RWPE2 (cell line): ENCODE results near the gene TFEB.
A peak's percentile ranks its signal among the peaks of the same experiment; 100 is the strongest.

Experiments
- ATAC-seq: fragments of 200-7000 bp; cut with Tn5 transposase; 3 replicates; pipeline ENCODE4 v1.9.1; 2021; ENCODE audit warnings: low read depth
- DNase-seq: peaks from one replicate; pipeline ENCODE4 v3.0.0-alpha.2; 2020; ENCODE audit warnings: low spot score
- H3K27ac ChIP-seq: fragments of 450-650 bp; 2 replicates; pipeline ENCODE4 v1.5.1; 2017; ENCODE audit warnings: mild to moderate bottlenecking; ENCODE audit not compliant: poor library complexity, severe bottlenecking
- H3K27me3 ChIP-seq: fragments of 250-450 bp; sonication (Bioruptor Pico); 2 replicates; pipeline ENCODE4 v1.5.1; 2021; ENCODE audit warnings: mild to moderate bottlenecking, moderate library complexity; ENCODE audit not compliant: insufficient read depth, poor library complexity, severe bottlenecking
- H3K36me3 ChIP-seq: fragments of 250-450 bp; sonication (Bioruptor Pico); 2 replicates; pipeline ENCODE4 v1.5.1; 2020; ENCODE audit warnings: low read depth, mild to moderate bottlenecking, moderate library complexity
- H3K4me1 ChIP-seq: fragments of 250-450 bp; sonication (Bioruptor Pico); 2 replicates; pipeline ENCODE4 v1.5.1; 2021; ENCODE audit warnings: mild to moderate bottlenecking, moderate library complexity; ENCODE audit not compliant: insufficient read depth, poor library complexity, severe bottlenecking
- H3K4me3 ChIP-seq: fragments of 250-450 bp; sonication (Bioruptor Pico); 2 replicates; pipeline ENCODE4 v1.5.1; 2021; ENCODE audit warnings: mild to moderate bottlenecking, moderate library complexity; ENCODE audit not compliant: severe bottlenecking
- H3K9me3 ChIP-seq: fragments of 250-450 bp; sonication (Bioruptor Pico); 2 replicates; pipeline ENCODE4 v1.5.1; 2021; ENCODE audit warnings: mild to moderate bottlenecking, moderate library complexity; ENCODE audit not compliant: severe bottlenecking
- CTCF ChIP-seq: fragments of 450-650 bp; IDR thresholded peaks from one replicate; pipeline ENCODE4 v1.5.1; 2017; ENCODE audit warnings: mild to moderate bottlenecking, moderate library complexity; ENCODE audit not compliant: poor library complexity, severe bottlenecking

TFEB gene

GRCh38 chr6:41737591-41738130 lies 2.3 kb upstream of the TFEB start:
- peaks cover 16% of the 10 kb centered on the region for H3K4me1 ChIP-seq
- no peak for ATAC-seq
- no peaks in the 10 kb centered on the region for H3K9me3 ChIP-seq
- H3K36me3 ChIP-seq: no peaks in the 10 kb centered on the region
- H3K27me3 ChIP-seq: no peaks in the 10 kb centered on the region
- no peak overlapping the region for H3K27ac ChIP-seq
- no peak overlapping the region for H3K4me3 ChIP-seq
- no peak for DNase-seq
- TF ChIP-seq CTCF: no peak

DNA sequence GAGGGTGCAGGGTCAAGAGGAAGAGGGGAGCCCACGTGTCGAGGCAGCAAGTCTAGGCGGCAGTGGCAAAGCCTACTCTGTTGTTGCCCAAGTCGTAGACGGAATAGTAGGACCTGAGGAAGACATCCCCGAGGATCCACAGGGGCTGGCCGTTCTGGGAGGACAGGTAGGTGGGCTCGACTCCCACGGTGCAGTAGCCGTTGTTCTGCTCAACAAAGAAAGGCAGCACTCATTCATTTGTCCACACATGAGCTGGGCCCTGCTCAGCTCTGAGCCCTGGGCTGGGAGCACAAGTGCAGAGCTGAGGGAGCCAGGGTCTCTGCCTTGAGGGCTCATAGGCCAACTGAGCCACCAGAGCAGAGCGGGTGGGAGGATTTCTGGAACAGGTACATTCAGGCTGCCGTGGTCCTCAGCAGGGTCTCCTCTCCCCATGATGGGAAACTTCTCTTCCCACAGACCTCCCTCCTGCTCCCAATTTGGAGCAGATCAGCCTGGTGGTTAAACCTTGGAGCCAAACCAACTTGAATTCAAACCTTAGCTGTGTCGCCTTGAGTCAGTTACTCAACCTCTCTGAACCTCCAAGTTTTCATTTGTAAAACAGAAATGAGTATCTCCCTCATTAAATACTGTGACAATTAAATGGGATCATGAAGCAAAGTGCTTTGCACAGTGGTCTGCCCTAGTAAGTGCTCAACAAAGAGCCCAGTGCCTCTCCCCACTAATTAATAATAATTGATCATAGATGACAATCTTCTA lies 1.6 kb upstream of the TFEB start:
- Histone ChIP-seq H3K9me3 (no peaks in the 10 kb centered on the region), H3K36me3 (no peaks in the 10 kb centered on the region), H3K4me3 (no peak overlapping the region), H3K4me1 (peaks cover 22% of the 10 kb centered on the region), H3K27ac (no peak overlapping the region), H3K27me3 (no peaks in the 10 kb centered on the region)
- DNase-seq: no peak
- ATAC-seq: no peak
- no peak for TF ChIP-seq CTCF

DNA sequence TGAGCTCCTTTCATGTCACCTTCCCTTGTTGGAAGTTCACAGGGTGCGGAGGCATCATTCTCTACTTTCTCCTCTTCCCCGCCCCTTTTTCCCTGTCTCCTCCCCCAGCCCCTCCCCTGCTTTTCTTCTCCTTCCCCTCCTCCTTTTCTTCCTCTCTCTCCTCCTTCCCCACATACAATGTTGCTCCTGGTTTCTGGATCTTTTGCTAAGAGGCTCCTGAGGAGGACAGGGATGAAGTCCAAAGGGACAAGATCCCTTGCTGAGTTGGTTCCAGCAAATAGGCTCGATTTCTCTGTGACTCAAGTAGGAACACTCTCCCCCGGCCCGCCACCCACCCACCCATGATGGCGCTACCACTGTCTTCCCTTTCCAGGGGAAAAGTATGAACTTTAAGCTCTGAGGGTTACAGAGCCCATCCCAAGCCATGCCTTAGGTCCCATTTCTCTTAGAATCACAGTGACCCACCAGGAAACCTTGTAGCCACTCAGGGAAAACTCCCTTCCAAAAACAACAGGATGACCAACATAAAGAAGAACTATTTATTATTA lies 852 bp upstream of the TFEB start:
- DNase-seq (no peak), ATAC-seq (no peak)
- no peak overlapping the region for H3K27ac ChIP-seq
- peaks cover 22% of the 10 kb centered on the region for H3K4me1 ChIP-seq
- no peaks in the 10 kb centered on the region for H3K9me3 ChIP-seq
- no peaks in the 10 kb centered on the region for H3K36me3 ChIP-seq
- no peak for TF ChIP-seq CTCF
- H3K4me3 ChIP-seq: no peak overlapping the region
- H3K27me3 ChIP-seq: no peaks in the 10 kb centered on the region

GRCh38 chr6:41734666-41735426 lies 562 bp downstream of the TFEB start:
- H3K4me3 ChIP-seq: peak overlapping the region; percentile 68
- peak overlapping the region; percentile 66 for H3K27ac ChIP-seq

More at GRCh38 chr6:41734666-41735426, 562 bp downstream of the TFEB start:
- Histone ChIP-seq H3K9me3 (no peaks in the 10 kb centered on the region), H3K36me3 (no peaks in the 10 kb centered on the region), H3K4me1 (peaks cover 21% of the 10 kb centered on the region), H3K27me3 (no peaks in the 10 kb centered on the region)
- no peak for TF ChIP-seq CTCF
- DNase-seq: no peak
- ATAC-seq: peak; percentile 50; the same call in 2 of the 3 replicates
